A549 (cell line): Measurements from ENCODE around the gene MAT1A.

Experiments used
- CEBPB ChIP-seq, 2 experiments: fragments of >200 bp in 1 of 2; sonication (Bioruptor Twin) in 1 of 2; formaldehyde crosslinking in 1 of 2; IDR thresholded peaks; 2 replicates each; pipeline ENCODE4 v1.6.1; 2012 to 2016
- KDM1A ChIP-seq: fragments of 200-600 bp; sonication (generic); IDR thresholded peaks from 2 replicates; pipeline ENCODE4 v1.6.1; 2016; ENCODE audit warnings: low read depth, mild to moderate bottlenecking
- MAFK ChIP-seq: fragments of 450-650 bp; IDR thresholded peaks from 2 replicates; pipeline ENCODE4 v1.6.1; 2014; ENCODE audit not compliant: partially characterized antibody
- RCOR1 ChIP-seq: fragments of 150-350 bp; IDR thresholded peaks from 2 replicates; pipeline ENCODE4 v1.6.1; 2014; ENCODE audit warnings: antibody characterized with exemption, low read length, low read depth
- SMC3 ChIP-seq: fragments of >200 bp; sonication (Bioruptor Twin); formaldehyde crosslinking; IDR thresholded peaks from 3 replicates; pipeline ENCODE4 v1.6.1; 2018; ENCODE audit warnings: inconsistent platforms
- TF ChIP-seq, protein P1 (sequence below): fragments of >200 bp; sonication (Bioruptor Twin); formaldehyde crosslinking; IDR thresholded peaks from 3 replicates; pipeline ENCODE4 v1.5.1; 2016
- TF ChIP-seq, protein P2 (sequence below): fragments of 200-600 bp; sonication (generic); IDR thresholded peaks from 2 replicates; pipeline ENCODE4 v1.6.1; 2016; ENCODE audit warnings: antibody characterized with exemption, mild to moderate bottlenecking, moderate library complexity
- TF ChIP-seq, protein P3 (sequence below): IDR thresholded peaks from 2 replicates; pipeline ENCODE4 v1.6.1; 2012
- TF ChIP-seq, protein P4 (sequence below): IDR thresholded peaks from 2 replicates; pipeline ENCODE4 v1.6.1; 2012

DNA sequence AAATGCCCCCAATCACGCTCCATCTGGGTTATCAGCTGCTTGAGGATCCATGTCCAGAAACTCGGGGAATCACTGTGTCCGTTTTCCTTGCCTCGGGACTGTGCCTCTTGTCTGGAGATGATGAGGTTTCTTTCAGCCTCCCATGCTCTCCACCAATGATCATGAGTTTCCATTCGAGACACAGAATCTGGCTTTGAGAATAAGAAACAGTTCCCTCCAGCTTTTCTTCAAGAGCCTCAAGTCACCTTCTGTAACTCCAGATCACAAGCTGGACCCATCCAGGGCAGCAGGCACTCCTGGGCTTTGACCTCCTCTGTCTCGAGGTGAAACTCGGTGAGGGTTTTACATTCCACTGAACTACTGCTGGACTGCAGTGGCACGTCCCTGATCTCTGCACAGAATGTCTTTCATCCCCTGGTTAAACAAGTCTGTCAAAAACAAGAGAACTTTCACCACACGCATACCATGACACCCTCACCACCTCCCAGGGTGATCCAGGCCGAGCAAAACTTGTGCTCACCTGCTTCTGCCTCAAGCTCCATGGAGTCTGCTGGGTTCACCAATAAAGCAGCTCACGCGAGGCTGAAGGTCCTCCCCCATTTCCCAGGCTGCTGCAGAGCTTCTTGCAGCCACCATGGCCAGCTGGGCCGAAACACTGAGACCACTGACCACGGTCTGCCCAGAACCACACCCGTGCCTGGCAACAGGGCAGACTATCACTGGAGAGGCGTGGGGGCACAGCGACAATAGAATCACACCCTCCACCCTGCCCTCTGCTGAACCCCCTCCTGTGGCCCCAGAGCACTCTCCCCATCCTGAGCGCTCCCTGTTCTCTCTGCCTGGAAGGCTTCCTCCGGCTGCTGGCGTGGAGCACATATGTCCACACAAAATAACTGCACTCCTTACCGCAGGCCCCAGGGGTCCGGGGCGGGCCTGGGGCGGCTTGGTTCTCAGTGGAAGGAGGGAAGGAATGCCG, 25.1 kb downstream of the MAT1A start:
- TF ChIP-seq CEBPB (IDR thresholded peaks at IDR 0.05) = no peak
- TF ChIP-seq, protein P1, sequence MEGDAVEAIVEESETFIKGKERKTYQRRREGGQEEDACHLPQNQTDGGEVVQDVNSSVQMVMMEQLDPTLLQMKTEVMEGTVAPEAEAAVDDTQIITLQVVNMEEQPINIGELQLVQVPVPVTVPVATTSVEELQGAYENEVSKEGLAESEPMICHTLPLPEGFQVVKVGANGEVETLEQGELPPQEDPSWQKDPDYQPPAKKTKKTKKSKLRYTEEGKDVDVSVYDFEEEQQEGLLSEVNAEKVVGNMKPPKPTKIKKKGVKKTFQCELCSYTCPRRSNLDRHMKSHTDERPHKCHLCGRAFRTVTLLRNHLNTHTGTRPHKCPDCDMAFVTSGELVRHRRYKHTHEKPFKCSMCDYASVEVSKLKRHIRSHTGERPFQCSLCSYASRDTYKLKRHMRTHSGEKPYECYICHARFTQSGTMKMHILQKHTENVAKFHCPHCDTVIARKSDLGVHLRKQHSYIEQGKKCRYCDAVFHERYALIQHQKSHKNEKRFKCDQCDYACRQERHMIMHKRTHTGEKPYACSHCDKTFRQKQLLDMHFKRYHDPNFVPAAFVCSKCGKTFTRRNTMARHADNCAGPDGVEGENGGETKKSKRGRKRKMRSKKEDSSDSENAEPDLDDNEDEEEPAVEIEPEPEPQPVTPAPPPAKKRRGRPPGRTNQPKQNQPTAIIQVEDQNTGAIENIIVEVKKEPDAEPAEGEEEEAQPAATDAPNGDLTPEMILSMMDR = no peak
- no peak for TF ChIP-seq KDM1A
- no peak for TF ChIP-seq MAFK
- TF ChIP-seq, protein P2, sequence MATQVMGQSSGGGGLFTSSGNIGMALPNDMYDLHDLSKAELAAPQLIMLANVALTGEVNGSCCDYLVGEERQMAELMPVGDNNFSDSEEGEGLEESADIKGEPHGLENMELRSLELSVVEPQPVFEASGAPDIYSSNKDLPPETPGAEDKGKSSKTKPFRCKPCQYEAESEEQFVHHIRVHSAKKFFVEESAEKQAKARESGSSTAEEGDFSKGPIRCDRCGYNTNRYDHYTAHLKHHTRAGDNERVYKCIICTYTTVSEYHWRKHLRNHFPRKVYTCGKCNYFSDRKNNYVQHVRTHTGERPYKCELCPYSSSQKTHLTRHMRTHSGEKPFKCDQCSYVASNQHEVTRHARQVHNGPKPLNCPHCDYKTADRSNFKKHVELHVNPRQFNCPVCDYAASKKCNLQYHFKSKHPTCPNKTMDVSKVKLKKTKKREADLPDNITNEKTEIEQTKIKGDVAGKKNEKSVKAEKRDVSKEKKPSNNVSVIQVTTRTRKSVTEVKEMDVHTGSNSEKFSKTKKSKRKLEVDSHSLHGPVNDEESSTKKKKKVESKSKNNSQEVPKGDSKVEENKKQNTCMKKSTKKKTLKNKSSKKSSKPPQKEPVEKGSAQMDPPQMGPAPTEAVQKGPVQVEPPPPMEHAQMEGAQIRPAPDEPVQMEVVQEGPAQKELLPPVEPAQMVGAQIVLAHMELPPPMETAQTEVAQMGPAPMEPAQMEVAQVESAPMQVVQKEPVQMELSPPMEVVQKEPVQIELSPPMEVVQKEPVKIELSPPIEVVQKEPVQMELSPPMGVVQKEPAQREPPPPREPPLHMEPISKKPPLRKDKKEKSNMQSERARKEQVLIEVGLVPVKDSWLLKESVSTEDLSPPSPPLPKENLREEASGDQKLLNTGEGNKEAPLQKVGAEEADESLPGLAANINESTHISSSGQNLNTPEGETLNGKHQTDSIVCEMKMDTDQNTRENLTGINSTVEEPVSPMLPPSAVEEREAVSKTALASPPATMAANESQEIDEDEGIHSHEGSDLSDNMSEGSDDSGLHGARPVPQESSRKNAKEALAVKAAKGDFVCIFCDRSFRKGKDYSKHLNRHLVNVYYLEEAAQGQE = no peak
- TF ChIP-seq, protein P3, sequence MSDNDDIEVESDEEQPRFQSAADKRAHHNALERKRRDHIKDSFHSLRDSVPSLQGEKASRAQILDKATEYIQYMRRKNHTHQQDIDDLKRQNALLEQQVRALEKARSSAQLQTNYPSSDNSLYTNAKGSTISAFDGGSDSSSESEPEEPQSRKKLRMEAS = no peak
- no peak for TF ChIP-seq RCOR1
- TF ChIP-seq SMC3 = no peak
- TF ChIP-seq, protein P4, sequence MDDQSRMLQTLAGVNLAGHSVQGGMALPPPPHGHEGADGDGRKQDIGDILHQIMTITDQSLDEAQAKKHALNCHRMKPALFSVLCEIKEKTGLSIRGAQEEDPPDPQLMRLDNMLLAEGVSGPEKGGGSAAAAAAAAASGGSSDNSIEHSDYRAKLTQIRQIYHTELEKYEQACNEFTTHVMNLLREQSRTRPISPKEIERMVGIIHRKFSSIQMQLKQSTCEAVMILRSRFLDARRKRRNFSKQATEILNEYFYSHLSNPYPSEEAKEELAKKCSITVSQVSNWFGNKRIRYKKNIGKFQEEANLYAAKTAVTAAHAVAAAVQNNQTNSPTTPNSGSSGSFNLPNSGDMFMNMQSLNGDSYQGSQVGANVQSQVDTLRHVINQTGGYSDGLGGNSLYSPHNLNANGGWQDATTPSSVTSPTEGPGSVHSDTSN = no peak
